Myocyte (in vitro differentiated cells): ENCODE data around the gene TNS3. TPM values are rescaled to one million over a fixed set of nuclear protein-coding genes. Genes with fewer than 3 reads are reported as not detected.
"Not testable (repeated sequence)": the region's sequence is repeated elsewhere in the genome, so short reads cannot be mapped to it uniquely, and the experiment has no call there.

Experiments used
- DNase-seq: peaks from one replicate; pipeline ENCODE4 v3.0.0-alpha.2; 2012; ENCODE audit warnings: low read depth
- total RNA-seq: library from RNA; depleted of rRNA; stranded (reverse); fragments of >200 nt; gene quantifications from 2 replicates; pipeline ENCODE4 v1.2.3, GENCODE V29; 2014

TNS3 gene
- total RNA-seq, 1 donor from 2014 or later, result 241 TPM

DNA sequence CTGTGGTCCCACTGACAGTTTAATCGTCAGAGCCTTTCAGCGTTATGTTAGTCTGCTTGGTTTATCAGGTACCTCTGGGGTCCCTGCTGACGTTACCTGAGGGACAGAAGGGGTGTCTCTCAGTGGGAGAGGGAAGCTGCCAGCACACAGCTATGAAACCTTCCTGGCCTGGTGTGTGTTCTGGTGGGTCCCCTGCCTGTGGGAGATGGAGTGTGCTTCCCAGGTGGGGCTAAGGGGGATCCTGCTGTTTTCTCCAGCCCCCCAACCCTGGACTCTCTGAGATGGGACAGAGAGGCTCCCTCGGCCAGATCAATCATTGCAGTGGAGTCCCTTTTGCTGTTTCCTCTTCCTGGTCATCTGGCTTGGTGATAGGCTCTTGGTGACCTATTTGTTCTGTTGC lies 308.8 kb downstream of the TNS3 start:
- no peak for DNase-seq

DNA sequence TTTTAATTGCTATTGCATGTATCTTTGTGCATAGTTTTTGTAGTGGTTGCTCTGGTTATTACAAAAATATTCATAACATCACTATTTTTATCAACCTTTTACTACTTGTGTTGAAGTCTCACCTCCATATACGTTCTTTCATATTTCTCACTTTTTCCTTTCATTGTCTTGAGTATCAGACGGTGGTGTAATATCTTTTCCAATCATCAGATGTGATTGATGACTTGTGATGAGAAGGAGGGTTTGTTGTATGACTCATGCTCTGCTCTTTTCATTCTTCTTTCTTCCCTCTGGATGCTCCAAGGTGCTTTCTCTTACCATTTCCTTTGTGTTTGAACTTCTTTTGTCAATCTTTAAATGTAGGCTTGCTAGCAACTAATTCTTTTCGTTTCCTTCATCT lies 310.2 kb downstream of the TNS3 start:
- no peak for DNase-seq

GRCh38 chr7:47268851-47269836 lies 312.8 kb downstream of the TNS3 start:
- no peak for DNase-seq

- DNase-seq, result no peak
Measured at GRCh38 chr7:47267346-47267745, 314.6 kb downstream of the TNS3 start.

GRCh38 chr7:47266799-47267198 lies 315.1 kb downstream of the TNS3 start:
- DNase-seq, result no peak

GRCh38 chr7:47266131-47266706 lies 315.7 kb downstream of the TNS3 start:
- DNase-seq, result peak; percentile 81

DNA sequence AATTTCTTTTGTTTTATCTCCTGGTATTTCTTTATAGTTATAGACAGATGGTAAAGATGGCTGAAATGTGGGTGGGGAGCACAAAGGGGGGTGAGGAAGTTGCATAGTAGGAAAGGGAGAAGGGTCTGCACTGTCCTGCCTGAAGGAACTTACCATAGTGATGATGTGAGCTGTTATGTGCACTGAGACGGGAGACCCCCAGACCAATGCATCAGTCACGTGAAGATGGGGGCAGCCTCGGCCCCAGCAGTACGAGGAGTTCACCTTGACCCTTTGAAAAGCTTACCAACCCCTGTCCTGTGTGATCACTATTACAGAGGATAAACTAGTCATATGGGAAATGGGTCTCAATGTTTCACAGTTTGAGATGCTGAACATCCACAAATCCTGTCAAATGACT lies 316.3 kb downstream of the TNS3 start:
- DNase-seq, result no peak

DNA sequence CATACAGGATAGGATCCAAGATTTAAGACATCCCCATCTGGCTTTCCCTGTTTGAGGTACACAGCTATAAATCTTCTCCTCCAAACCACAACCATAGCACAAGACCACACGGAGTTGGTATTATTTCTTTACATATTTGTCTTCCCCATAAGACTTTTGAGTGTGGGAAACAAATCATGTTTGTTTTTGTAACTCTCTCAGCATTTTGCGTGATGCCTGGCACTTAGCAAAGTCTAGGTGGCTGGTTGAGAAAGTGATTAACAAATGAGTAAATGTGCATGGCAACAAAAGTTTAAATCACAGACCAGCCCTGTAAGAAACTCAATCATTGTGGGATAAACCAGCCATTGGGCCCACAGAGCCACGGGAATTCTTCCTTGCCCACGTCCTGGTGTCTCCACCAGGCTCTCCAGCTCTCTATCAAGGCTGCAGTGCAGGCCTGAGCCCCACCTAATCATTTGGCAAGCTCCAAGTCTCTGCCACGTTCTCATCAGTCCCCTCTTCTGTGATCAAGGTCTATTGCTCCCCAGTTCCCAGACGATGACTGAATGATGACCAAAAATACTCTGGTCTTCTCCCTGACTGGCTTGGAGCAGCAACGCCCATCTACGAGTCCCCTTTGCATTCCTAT lies 317.8 kb downstream of the TNS3 start:
- peak; percentile 52 for DNase-seq

DNA sequence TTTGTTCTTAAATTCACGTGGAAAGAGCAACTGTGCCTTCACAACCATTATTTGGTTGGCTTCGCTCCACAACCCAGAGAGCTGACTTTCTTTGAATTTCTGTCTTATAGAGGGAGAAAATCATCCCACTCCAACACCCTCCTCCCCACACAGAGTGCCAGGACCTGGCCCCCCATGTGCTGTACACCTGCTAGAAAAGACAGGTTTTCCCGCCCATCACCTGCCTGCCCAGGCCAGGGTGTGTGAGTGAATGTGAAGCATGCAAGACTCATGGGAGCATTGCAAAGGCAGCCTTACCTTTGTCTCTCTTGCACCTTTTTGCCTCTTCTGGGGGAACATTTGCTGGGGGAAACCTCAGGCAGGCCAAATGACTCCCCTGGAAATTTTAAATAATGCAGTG lies 319.0 kb downstream of the TNS3 start:
- no peak for DNase-seq

DNA sequence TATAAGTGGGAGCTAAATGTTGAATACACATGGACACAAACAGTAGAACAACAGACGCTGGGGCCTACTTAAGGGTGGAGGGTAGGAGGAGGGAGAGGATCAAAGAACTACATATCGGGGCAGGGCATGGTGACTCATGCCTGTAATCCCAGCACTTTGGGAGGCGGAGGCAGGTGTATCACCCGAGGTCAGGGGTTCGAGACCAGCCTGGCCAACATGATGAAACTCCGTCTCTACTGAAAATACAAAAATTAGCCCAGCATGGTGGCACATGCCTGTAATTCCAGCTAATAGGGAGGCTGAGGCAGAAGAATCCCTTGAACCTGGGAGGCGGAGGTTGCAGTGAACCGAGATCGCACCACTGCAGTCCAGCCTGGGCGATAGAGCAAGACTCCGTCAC lies 319.8 kb downstream of the TNS3 start:
- not testable (repeated sequence) for DNase-seq

GRCh38 chr7:47260270-47260669 lies 321.6 kb downstream of the TNS3 start:
- DNase-seq, result no peak

- DNase-seq, result no peak
Measured at GRCh38 chr7:47259682-47260081, 322.2 kb downstream of the TNS3 start.

DNA sequence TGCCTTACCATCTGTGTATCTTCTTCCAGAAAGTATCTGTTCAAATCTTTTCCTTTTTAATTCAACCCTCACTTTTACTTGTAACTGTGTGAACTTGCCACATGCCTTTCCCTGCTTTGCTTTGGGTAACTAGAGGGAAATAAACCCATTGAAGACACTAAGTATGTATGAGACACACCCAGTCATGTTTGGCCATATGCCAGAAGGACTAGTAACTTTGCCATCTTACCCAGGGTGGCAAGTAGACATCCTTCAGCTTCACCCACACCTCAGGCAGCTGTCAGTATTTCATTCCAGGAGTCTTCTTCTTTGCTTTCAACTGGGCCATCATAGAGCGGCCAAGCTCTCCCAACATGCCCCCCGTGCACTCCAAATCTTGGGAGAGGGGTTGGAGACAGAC lies 323.1 kb downstream of the TNS3 start:
- no peak for DNase-seq

- DNase-seq, result peak; percentile 48
Measured at GRCh38 chr7:47256016-47256415, 325.9 kb downstream of the TNS3 start.

GRCh38 chr7:47255441-47255840 lies 326.5 kb downstream of the TNS3 start:
- DNase-seq, result no peak

DNA sequence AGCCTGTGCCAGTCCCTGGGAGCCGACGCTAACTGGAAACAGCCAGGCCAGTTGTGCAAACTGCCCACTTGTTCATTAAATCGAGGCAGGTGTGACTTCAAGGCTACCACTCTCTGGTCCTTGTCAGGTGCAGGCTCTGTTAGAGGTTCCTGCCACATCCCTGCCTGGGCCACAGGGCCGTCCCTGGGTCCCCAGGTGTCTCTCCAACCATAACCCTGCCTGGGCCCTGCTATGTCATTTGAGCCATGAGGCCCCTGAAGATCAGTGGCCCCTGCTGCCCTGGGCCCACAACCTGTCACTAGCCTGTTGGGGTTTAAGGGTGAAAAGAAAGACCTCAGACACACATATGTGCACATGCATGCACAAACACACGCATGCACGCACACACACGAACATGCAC lies 326.9 kb downstream of the TNS3 start:
- DNase-seq, result no peak

DNA sequence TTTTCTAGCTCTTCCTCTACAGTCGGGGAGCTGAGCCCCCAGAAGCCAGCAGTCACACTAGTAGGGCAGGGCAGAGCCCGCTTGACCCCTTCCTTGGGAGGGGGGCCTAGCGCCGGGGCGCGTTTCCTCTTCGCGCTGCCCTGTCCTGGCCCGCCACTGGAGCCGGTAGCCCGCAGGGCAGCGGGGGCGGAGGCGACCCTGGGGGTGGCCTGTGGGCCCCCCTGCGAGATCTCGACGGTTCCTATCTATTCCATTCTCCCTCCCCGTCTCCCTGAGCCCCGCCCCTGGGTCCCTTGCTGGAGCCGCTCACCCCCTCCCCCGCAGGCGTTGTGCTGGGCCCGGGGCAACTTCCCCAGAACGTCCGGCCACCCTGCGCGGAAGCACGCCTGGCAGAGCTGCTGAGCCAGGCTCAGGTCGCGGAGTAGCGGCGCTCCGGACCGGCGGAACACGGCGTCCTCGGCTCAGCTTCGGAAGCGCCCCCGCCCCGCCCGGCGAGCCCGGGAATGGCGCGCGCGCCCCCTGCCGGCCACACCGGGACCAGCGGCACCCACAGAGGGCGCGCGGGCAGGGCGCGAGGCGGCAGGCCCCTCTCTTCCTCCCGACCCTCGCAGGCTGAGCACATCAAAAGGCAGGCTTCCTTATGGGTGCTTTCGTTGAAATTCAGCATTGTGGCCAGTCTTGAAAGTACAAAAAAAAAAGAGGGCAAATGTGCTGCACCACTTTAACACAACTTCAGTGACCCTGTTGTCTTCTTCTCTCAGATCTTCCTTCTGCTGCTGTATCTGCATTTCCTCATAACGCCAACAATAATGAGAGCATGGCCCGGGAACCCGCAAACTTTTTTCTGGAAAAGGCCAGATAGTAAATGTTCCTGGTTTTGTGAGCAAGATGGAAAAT lies 327.6 kb downstream of the TNS3 start:
- peak; percentile 80 for DNase-seq

DNA sequence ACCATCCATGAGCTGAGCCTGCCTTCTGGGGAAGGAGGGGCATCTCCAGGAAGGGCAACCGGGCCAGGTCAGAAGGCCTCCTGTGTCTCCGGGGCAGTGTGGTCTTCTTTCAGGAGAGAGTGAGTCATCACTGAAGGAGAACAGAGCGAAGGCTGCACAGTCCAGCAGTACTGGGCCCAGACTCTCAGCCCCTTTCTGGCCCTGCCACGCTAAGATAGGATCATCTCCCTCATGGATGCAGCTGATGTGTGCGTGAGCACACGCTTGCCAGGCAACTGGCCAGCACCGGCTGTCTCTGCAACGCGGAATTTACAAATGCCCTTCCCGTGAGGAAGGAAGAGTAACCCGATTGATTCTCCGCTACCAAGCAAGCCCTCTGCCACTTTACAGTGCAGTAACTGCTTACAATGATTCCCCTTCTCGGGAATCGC lies 328.2 kb downstream of the TNS3 start:
- peak; percentile 86 for DNase-seq

DNA sequence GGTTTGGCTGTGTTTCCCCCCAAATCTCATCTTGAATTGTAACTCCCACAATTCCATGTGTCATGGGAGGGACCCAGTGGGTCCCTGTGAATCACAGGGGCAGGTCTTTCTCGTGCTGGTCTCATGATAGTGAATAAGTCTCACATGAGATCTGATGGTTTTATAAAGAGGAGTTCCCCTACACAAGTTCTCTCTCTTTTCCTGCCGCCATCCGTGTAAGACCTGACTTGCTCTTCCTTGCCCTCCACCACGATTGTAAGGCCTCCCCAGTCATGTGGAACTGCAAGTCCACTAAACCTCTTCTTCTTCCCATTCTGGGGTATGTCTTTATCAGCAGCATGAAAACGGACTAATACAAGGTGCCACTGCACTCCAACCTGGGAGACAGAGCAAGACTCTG lies 329.2 kb downstream of the TNS3 start:
- no peak for DNase-seq

GRCh38 chr7:47249361-47249760 lies 332.6 kb downstream of the TNS3 start:
- no peak for DNase-seq

- no peak for DNase-seq
Measured at GRCh38 chr7:47248797-47249196, 333.1 kb downstream of the TNS3 start.
